GM12864 (cell line): ENCODE measurements around the gene PLAC1.

ENCODE experiments used
- DNase-seq: peaks from one replicate; pipeline ENCODE4 v3.0.0-alpha.2; 2011; ENCODE audit warnings: low read depth
- H3K4me3 ChIP-seq: 2 replicates; pipeline ENCODE4 v1.5.1; 2011; ENCODE audit warnings: mild to moderate bottlenecking, low read depth, low read length, control low read depth
- TF ChIP-seq, protein P1 (sequence below): IDR thresholded peaks from 2 replicates; pipeline ENCODE4 v1.5.1; 2011; ENCODE audit warnings: low read depth, mild to moderate bottlenecking, moderate library complexity, low read length, control low read depth, inconsistent platforms; ENCODE audit errors: missing control alignments

The PLAC1 gene

DNA sequence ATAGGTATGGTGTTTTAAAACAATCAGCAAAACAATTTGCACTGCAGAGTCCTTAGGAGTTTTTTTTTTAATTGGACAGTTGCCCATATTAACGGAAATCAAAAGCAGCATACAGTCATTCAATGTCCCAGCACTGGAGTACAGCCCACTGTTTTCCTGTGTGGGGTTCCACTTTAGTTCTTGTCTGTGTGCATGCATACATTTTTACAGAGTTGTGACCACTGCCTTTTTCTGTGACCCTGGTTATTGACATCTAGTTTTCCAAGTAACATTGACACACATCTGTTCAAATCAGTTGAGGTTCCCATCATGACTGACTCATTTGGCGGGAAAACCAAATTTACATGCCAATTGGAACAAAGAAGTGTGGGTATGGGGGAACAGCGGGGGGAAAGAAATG lies 115.0 kb downstream of the PLAC1 start:
- TF ChIP-seq, protein P1, sequence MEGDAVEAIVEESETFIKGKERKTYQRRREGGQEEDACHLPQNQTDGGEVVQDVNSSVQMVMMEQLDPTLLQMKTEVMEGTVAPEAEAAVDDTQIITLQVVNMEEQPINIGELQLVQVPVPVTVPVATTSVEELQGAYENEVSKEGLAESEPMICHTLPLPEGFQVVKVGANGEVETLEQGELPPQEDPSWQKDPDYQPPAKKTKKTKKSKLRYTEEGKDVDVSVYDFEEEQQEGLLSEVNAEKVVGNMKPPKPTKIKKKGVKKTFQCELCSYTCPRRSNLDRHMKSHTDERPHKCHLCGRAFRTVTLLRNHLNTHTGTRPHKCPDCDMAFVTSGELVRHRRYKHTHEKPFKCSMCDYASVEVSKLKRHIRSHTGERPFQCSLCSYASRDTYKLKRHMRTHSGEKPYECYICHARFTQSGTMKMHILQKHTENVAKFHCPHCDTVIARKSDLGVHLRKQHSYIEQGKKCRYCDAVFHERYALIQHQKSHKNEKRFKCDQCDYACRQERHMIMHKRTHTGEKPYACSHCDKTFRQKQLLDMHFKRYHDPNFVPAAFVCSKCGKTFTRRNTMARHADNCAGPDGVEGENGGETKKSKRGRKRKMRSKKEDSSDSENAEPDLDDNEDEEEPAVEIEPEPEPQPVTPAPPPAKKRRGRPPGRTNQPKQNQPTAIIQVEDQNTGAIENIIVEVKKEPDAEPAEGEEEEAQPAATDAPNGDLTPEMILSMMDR, result no peak
- DNase-seq, result no peak
- H3K4me3 ChIP-seq, result no peak overlapping the region

DNA sequence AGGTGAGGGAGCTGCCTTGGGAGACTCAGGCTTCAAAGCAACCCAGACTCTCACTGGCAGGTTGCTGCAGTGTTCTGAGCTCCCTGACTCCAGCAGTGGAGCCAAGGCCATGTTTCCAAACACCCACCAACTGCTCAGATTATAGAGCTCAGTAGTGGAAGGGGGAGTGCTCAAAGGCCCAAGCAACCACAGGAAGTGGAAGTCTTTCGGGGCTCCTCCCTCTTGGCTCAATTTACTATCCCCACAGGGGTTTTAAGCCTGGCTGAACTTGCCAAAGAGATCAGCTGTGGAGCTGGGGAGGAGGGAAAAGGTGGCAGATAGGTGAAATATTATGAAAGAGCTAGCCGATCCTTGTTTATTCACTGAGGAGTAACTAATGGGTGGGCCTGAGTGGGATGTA lies 115.8 kb downstream of the PLAC1 start:
- TF ChIP-seq, protein P1, result no peak
- no peak for DNase-seq
- no peak overlapping the region for H3K4me3 ChIP-seq

DNA sequence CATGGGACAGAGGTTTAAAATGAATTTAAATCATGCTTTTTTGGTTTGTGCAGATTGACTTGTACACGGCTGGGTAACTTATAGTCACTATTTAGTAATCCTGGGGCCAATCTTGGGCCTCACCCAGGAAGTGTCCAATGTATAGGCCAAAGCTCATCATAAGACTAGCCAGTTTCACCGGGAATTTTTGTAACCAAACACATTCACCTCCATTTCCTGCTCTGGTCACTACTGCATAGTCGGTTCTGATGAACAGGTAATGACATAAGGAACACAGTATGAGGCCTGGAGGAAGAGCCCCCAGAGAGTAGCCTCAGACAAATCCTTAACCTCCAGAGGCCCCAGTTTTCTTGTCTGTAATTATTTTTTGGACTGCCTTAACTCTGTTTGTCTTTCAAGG lies 116.4 kb downstream of the PLAC1 start:
- no peak for DNase-seq
- no peak overlapping the region for H3K4me3 ChIP-seq
- TF ChIP-seq, protein P1, result no peak

DNA sequence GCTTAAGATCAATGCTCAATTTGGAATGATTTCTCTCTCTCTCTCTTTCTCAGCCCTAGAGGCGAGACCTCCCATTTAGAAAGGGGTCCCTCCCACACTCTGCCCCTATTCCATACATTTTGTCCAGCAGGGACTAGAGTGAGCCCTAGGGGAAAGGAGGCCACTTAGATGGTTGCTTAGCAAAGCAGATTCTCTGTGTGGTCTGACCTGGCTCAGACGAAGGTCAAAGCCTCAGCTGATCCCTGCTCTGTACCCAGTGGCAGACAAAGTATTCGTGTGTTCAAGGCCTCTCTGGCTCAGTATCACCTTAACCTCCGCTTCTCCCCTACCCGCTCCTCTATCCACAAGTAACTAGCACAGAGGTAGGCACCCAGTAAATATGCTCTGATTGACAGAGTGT lies 120.0 kb downstream of the PLAC1 start:
- TF ChIP-seq, protein P1, result no peak
- no peak overlapping the region for H3K4me3 ChIP-seq
- no peak for DNase-seq

DNA sequence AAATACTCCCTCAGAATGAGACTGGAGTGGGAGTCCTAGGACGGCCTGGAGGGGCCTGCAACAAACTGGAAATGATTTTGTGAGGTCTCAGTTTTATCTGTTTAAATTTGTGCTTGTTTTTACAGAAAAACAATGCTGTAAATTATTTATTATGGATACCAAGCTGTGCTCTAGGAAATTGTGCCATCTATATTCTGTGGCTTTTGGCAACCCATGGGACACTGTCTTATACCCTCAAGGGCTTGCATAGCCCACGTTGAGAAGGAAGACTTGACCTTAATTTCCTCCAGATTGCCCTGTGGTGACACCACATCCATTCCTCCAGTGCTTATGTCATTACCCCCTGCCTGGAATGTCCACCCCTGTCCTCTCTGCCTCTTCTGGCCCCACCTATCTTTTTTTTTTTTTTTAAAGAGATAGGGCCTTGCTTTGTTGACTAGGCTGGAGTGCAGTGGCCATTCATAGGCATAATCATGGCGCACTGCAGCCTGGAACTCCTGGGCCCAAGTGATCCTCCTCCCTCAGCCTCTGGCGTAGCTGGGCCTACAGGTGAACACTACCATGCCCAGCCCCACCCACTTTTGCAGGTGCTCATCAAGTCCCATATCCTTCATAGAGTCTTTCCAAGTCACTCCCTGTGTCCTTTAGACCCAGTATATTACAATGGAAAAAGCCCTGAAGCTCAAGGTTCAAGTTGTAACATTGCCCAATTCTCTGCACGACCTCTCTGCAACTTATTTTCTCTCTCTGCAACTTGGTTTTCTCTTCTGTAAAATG lies 120.9 kb downstream of the PLAC1 start:
- TF ChIP-seq, protein P1, result no peak
- H3K4me3 ChIP-seq, result no peak overlapping the region
- DNase-seq, result no peak

DNA sequence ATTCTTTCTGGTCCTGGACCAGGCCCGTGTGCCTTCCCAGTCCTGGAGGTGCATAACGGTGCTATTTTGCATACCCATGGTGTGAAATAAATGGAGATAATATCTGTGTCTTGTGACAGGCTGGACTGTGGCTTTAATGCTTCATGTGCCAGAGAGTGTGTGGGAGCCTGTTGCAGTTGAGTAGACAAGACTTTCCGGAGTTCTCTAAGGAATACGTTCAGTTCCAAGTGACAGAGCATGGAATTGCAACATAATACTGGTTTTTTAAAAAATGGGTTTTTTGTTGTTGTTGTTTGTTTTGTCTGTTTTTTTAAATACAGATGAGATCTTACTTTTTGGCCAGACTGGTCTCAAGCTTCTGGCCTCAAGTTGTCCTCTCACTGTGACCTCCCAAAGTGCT lies 124.3 kb downstream of the PLAC1 start:
- TF ChIP-seq, protein P1, result no peak
- no peak for DNase-seq
- no peak overlapping the region for H3K4me3 ChIP-seq

DNA sequence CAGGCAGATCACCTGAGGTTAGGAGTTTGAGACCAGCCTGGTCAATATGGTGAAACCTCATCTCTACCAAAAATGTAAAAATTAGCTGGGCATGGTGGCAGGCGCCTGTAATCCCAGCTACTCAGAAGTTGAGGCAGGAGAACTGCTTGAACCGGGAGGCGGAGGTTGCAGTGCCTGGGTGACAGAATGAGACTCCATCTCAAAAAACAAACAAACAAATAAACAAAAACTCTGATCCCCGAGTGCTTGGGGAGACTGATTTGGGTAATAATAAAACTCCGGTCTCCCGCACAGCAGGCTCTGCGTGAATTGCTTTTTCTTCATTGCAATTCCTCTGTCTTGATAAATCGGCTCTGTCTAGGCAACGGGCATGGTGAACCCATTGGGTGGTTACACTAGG lies 124.9 kb downstream of the PLAC1 start:
- H3K4me3 ChIP-seq, result no peak overlapping the region
- no peak for DNase-seq
- TF ChIP-seq, protein P1, result no peak
